A673 (cell line): ENCODE measurements around the gene RNF183. TPM values are rescaled to one million over a fixed set of nuclear protein-coding genes. Genes with fewer than 3 reads are reported as not detected.

Experiments
- BruUV-seq: library from RNA; stranded (reverse); fragments of 400-500 nt; replicated peaks from 2 replicates; lab custom pipeline; 2021; lab: Mats Ljungman, UMichigan
- CTCF ChIA-PET: fragments of 300-600 bp; sonication (Branson Sonifier 250); formaldehyde crosslinking; loops from one replicate; lab custom pipeline; 2022; ENCODE audit warnings: antibody characterized with exemption; lab: Charles Lee
- POLR2A ChIA-PET: fragments of 300-600 bp; sonication (Branson Sonifier 250); formaldehyde crosslinking; loops from one replicate; lab custom pipeline; 2022; ENCODE audit warnings: antibody characterized with exemption; ENCODE audit not compliant: low non-redundant PET; lab: Charles Lee
- DNase-seq: peaks from one replicate; pipeline ENCODE4 v3.0.0-alpha.2; 2015; ENCODE audit warnings: low spot score
- H3K27ac ChIP-seq: fragments of 200-600 bp; sonication (generic); 2 replicates; pipeline ENCODE4 v1.5.1; 2016; ENCODE audit warnings: mixed run types, low read depth, mild to moderate bottlenecking, mixed read lengths, antibody characterized with exemption, low read length; ENCODE audit not compliant: poor library complexity, severe bottlenecking
- H3K27me3 ChIP-seq: fragments of 200-600 bp; sonication (generic); replicated peaks from 2 replicates; pipeline ENCODE4 v1.6.1; 2017; ENCODE audit warnings: mixed run types, low read depth, mild to moderate bottlenecking, mixed read lengths, antibody characterized with exemption, low read length; ENCODE audit not compliant: insufficient read depth, poor library complexity
- H3K36me3 ChIP-seq: fragments of 200-600 bp; sonication (generic); 2 replicates; pipeline ENCODE4 v1.6.1; 2016; ENCODE audit warnings: mixed run types, mild to moderate bottlenecking, mixed read lengths, antibody characterized with exemption, low read length; ENCODE audit not compliant: insufficient read depth, poor library complexity, severe bottlenecking
- H3K4me1 ChIP-seq: fragments of 200-600 bp; sonication (generic); 2 replicates; pipeline ENCODE4 v1.6.1; 2017; ENCODE audit warnings: mixed run types, mild to moderate bottlenecking, mixed read lengths, antibody characterized with exemption, low read length; ENCODE audit not compliant: insufficient read depth, poor library complexity, severe bottlenecking
- H3K4me3 ChIP-seq: fragments of 200-600 bp; sonication (generic); 2 replicates; pipeline ENCODE4 v1.5.1; 2016; ENCODE audit warnings: low read depth, mixed run types, mild to moderate bottlenecking, mixed read lengths, low read length; ENCODE audit not compliant: poor library complexity, severe bottlenecking
- H3K9me3 ChIP-seq: fragments of 200-600 bp; sonication (generic); 2 replicates; pipeline ENCODE4 v1.6.1; 2016; ENCODE audit warnings: mixed run types, low read depth, mild to moderate bottlenecking, mixed read lengths, antibody characterized with exemption, low read length; ENCODE audit not compliant: poor library complexity, severe bottlenecking
- CTCF ChIP-seq: fragments of 300-800, 200-600 bp; sonication (generic); conservative IDR thresholded peaks from 2 replicates; pipeline ENCODE4 v1.5.1; 2017; ENCODE audit warnings: low read depth, mild to moderate bottlenecking, antibody characterized with exemption, low read length, moderate library complexity, mixed read lengths
- EZH2 ChIP-seq: fragments of 200-600 bp; sonication (generic); IDR thresholded peaks from 2 replicates; pipeline ENCODE4 v1.6.1; 2017; ENCODE audit warnings: borderline replicate concordance, low read depth, mild to moderate bottlenecking, mixed read lengths, antibody characterized with exemption, low read length; ENCODE audit not compliant: poor library complexity, severe bottlenecking
- intact Hi-C: fragments of 100-400 bp; cut with micrococcal nuclease; formaldehyde crosslinking; loops from one replicate; pipeline ENCODE4 v1.10.0; 2022; ENCODE audit not compliant: unreplicated experiment
- total RNA-seq: library from RNA; stranded (reverse); gene quantifications from 2 replicates; pipeline ENCODE4 v1.2.3, GENCODE V29; 2021

Gene RNF183
- total RNA-seq, 1 experiment from 2014 or later, result not detected

GRCh38 chr9:113343732-113344231 lies 40.6 kb upstream of the RNF183 start:
- Histone ChIP-seq H3K27me3 (peaks cover 7% of the 10 kb centered on the region), H3K9me3 (no peaks in the 10 kb centered on the region), H3K27ac (peak overlapping the region; percentile 61), H3K4me1 (peaks cover 13% of the 10 kb centered on the region), H3K36me3 (no peaks in the 10 kb centered on the region), H3K4me3 (no peak overlapping the region)
- no peak for TF ChIP-seq CTCF
- TF ChIP-seq EZH2, result no peak
- no TSS peak for BruUV-seq
- ChIA-PET POLR2A (no interaction called here), CTCF (no interaction called here)
- peak; percentile 74 for DNase-seq
- intact Hi-C loops, result no loop called here

- H3K4me1 ChIP-seq, result peaks cover 13% of the 10 kb centered on the region
- no peaks in the 10 kb centered on the region for H3K36me3 ChIP-seq
- H3K27me3 ChIP-seq, result no peaks in the 10 kb centered on the region
- H3K4me3 ChIP-seq, result no peak overlapping the region
- peak; percentile 45 for DNase-seq
- POLR2A ChIA-PET, result no interaction called here
- no peak overlapping the region for H3K27ac ChIP-seq
- intact Hi-C loops, result no loop called here
- TF ChIP-seq EZH2 (no peak), CTCF (no peak)
- BruUV-seq, result no TSS peak
- CTCF ChIA-PET, result no interaction called here
- H3K9me3 ChIP-seq, result no peaks in the 10 kb centered on the region
Measured at GRCh38 chr9:113341712-113342410, 38.7 kb upstream of the RNF183 start.

GRCh38 chr9:113340011-113340699 lies 37.0 kb upstream of the RNF183 start, which contains the start of gene WDR31:
Gene WDR31 (minus strand): TSS chr9:113340275. CDS start chr9:113332022, 8,253 bp downstream.
- Histone ChIP-seq H3K4me1 (peaks cover 13% of the 10 kb centered on the region), H3K27me3 (no peaks in the 10 kb centered on the region), H3K27ac (peak within 1 kb of the TSS; percentile 66), H3K36me3 (no peaks in the 10 kb centered on the region), H3K4me3 (peak within 1 kb of the TSS; percentile 66), H3K9me3 (no peaks in the 10 kb centered on the region)
- no TSS peak for BruUV-seq
- peak; percentile 92 for DNase-seq
- ChIA-PET POLR2A (interaction anchor here (0.6 kb wide), 1 partner anchor 65 kb away, joined by 11 read pairs; no protein-coding TSS in a partner anchor), CTCF (no interaction called here)
- intact Hi-C loops, result no loop called here
- TF ChIP-seq EZH2, result no peak
- no peak for TF ChIP-seq CTCF
